Hepatocyte (in vitro differentiated cells): ENCODE results near the gene PSME1. TPM values are rescaled to one million over a fixed set of nuclear protein-coding genes. Genes with fewer than 3 reads are reported as not detected.

ENCODE experiments used
- DNase-seq: peaks from one replicate; pipeline ENCODE4 v3.0.0-alpha.2; 2016; ENCODE audit warnings: low spot score
- H2AFZ ChIP-seq: fragments of 200-600 bp; sonication (generic); 2 replicates; pipeline ENCODE4 v1.6.0; 2016; ENCODE audit warnings: antibody characterized with exemption, mild to moderate bottlenecking
- H3K27ac ChIP-seq: fragments of 200-600 bp; sonication (generic); 2 replicates; pipeline ENCODE4 v1.5.1; 2016; ENCODE audit warnings: mild to moderate bottlenecking
- H3K27me3 ChIP-seq: fragments of 200-600 bp; sonication (generic); 2 replicates; pipeline ENCODE4 v1.6.1; 2016
- H3K36me3 ChIP-seq: fragments of 200-600 bp; sonication (generic); replicated peaks from 2 replicates; pipeline ENCODE4 v1.5.1; 2016; ENCODE audit warnings: low read depth; ENCODE audit not compliant: insufficient read depth
- H3K4me1 ChIP-seq: fragments of 200-600 bp; sonication (generic); 2 replicates; pipeline ENCODE4 v1.5.1; 2016; ENCODE audit warnings: mild to moderate bottlenecking, moderate library complexity; ENCODE audit not compliant: insufficient read depth
- H3K4me2 ChIP-seq: fragments of 200-600 bp; sonication (generic); 2 replicates; pipeline ENCODE4 v1.6.0; 2016
- H3K4me3 ChIP-seq: fragments of 200-600 bp; sonication (generic); 2 replicates; pipeline ENCODE4 v1.5.1; 2016; ENCODE audit warnings: mild to moderate bottlenecking
- H3K79me2 ChIP-seq: fragments of 200-600 bp; sonication (generic); 2 replicates; pipeline ENCODE4 v1.6.0; 2017; ENCODE audit warnings: mild to moderate bottlenecking
- H3K9me2 ChIP-seq: fragments of 200-600 bp; sonication (generic); replicated peaks from 2 replicates; pipeline ENCODE4 v1.6.0; 2017; ENCODE audit warnings: mild to moderate bottlenecking; ENCODE audit not compliant: insufficient read depth
- H3K9me3 ChIP-seq: fragments of 200-600 bp; sonication (generic); 2 replicates; pipeline ENCODE4 v1.5.1; 2016; ENCODE audit warnings: low read depth, mild to moderate bottlenecking
- H4K20me1 ChIP-seq: fragments of 200-600 bp; sonication (generic); 2 replicates; pipeline ENCODE4 v1.6.0; 2016; ENCODE audit warnings: mild to moderate bottlenecking; ENCODE audit not compliant: insufficient read depth, poor library complexity, severe bottlenecking
- EZH2 ChIP-seq: fragments of 200-600 bp; sonication (generic); IDR thresholded peaks from 2 replicates; pipeline ENCODE4 v1.6.1; 2016; ENCODE audit warnings: antibody characterized with exemption, mild to moderate bottlenecking, borderline replicate concordance
- EZH2phosphoT487 ChIP-seq: fragments of 200-600 bp; sonication (generic); IDR thresholded peaks from one replicate; pipeline ENCODE4 v1.6.1; 2018; ENCODE audit warnings: antibody characterized with exemption, mild to moderate bottlenecking, low read depth, moderate library complexity; ENCODE audit not compliant: unreplicated experiment, severe bottlenecking
- WGBS: methylation state at CpG from one replicate; pipeline ENCODE4 v1.1.6; 2016; ENCODE audit warnings: low lambda C conversion rate; ENCODE audit errors: missing lambda C conversion rate; 5-methylcytosine and 5-hydroxymethylcytosine counted together
- polyA plus RNA-seq: library from polyadenylated mRNA; unstranded; fragments of >200 nt; fragmentation: Nextera tagmentation; extraction: Ambion mirVana; gene quantifications from 2 replicates; pipeline ENCODE4 v1.2.1, GENCODE V29; 2016
- total RNA-seq: library from RNA; depleted of rRNA; stranded (reverse); fragments of >200 nt; gene quantifications from 2 replicates; pipeline ENCODE4 v1.2.3, GENCODE V29; 2014
- TF ChIP-seq, protein P1 (sequence below): fragments of 200-600 bp; sonication (generic); IDR thresholded peaks from 2 replicates; pipeline ENCODE4 v1.5.1; 2016; ENCODE audit warnings: antibody characterized with exemption, mild to moderate bottlenecking; ENCODE audit not compliant: poor library complexity

PSME1 gene
- total and polyA plus RNA-seq, 2 experiments from 2014 or later: 123 to 238 TPM

DNA sequence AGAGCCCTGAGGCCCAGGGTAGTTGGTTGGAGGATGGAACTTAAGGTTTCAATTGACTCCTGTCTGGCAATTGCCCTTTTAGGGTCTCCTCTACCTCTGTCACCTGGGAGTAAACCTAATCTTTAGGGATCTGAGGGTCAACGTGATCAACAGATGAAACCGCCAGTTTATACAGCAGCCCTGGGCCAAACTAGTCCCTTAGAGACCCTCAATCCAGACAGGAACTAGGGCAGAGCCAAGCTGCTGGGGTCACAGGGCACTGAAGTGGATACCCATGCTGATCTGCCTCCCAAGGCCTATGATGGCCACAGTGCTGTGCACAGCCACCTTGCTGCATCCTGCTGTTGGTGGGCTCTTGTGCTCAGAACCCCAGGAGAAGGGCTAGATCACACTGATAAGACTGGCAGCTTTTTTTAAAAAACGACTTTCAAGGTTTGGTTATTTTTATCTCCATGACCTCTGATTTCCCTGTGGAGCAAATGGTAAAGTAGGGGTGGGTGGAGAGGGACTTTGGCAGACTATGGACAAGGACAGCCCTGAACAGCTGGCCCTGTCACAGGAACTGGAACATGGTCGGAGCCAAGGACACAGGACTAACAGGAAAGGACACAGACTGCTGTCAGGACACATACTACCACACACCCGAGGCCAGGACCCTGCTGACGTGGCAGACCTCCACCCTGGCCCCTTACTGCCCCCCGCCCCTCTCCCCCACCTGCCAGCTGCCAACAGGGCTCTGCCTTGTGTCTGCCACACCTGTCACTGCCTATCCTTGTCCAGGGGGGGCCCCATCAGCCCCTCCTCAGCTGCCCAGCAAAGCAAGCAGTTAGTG is 5.1 kb upstream of the PSME1 start:
- Histone ChIP-seq H3K4me1 (no peaks in the 10 kb centered on the region), H3K36me3 (no peaks in the 10 kb centered on the region), H3K4me2 (no peak overlapping the region), H3K9me2 (no peaks in the 10 kb centered on the region), H3K27ac (no peak overlapping the region), H3K79me2 (no peaks in the 10 kb centered on the region), H3K4me3 (no peak overlapping the region), H2AFZ (no peak overlapping the region), H3K27me3 (no peaks in the 10 kb centered on the region), H3K9me3 (no peaks in the 10 kb centered on the region), H4K20me1 (no peaks in the 10 kb centered on the region)
- WGBS: 64% methylated on average over 7 of the region's 7 CpGs
- no peak for DNase-seq
- no peak for TF ChIP-seq EZH2
- TF ChIP-seq, protein P1, sequence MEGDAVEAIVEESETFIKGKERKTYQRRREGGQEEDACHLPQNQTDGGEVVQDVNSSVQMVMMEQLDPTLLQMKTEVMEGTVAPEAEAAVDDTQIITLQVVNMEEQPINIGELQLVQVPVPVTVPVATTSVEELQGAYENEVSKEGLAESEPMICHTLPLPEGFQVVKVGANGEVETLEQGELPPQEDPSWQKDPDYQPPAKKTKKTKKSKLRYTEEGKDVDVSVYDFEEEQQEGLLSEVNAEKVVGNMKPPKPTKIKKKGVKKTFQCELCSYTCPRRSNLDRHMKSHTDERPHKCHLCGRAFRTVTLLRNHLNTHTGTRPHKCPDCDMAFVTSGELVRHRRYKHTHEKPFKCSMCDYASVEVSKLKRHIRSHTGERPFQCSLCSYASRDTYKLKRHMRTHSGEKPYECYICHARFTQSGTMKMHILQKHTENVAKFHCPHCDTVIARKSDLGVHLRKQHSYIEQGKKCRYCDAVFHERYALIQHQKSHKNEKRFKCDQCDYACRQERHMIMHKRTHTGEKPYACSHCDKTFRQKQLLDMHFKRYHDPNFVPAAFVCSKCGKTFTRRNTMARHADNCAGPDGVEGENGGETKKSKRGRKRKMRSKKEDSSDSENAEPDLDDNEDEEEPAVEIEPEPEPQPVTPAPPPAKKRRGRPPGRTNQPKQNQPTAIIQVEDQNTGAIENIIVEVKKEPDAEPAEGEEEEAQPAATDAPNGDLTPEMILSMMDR: no peak
- TF ChIP-seq EZH2phosphoT487: no peak

DNA sequence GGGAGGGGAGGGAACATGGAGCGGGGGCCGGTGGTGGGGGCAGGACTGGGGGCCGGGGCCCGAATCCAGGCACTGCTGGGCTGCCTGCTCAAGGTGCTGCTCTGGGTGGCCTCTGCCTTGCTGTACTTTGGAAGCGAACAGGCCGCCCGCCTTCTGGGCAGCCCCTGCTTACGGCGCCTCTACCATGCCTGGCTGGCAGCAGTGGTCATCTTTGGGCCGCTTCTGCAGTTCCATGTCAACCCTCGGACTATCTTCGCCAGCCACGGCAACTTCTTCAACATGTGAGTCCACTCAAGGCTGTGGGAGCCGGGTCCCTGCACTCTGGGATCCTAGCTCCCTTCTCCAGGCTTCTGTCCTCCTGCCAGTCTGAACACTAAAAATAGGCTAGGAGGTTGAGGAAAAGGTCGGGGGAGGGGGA is 4.4 kb upstream of the PSME1 start:
- Histone ChIP-seq H3K4me3 (no peak overlapping the region), H3K79me2 (peaks cover 5% of the 10 kb centered on the region), H3K4me2 (no peak overlapping the region), H4K20me1 (no peaks in the 10 kb centered on the region), H3K36me3 (no peaks in the 10 kb centered on the region), H3K27me3 (no peaks in the 10 kb centered on the region), H2AFZ (no peak overlapping the region), H3K9me2 (no peaks in the 10 kb centered on the region), H3K4me1 (peaks cover under 1% of the 10 kb centered on the region), H3K27ac (no peak overlapping the region), H3K9me3 (no peaks in the 10 kb centered on the region)
- TF ChIP-seq, protein P1: no peak
- no peak for TF ChIP-seq EZH2
- TF ChIP-seq EZH2phosphoT487: no peak
- DNase-seq: no peak
- 89% methylated on average over 9 of the region's 15 CpGs for WGBS

DNA sequence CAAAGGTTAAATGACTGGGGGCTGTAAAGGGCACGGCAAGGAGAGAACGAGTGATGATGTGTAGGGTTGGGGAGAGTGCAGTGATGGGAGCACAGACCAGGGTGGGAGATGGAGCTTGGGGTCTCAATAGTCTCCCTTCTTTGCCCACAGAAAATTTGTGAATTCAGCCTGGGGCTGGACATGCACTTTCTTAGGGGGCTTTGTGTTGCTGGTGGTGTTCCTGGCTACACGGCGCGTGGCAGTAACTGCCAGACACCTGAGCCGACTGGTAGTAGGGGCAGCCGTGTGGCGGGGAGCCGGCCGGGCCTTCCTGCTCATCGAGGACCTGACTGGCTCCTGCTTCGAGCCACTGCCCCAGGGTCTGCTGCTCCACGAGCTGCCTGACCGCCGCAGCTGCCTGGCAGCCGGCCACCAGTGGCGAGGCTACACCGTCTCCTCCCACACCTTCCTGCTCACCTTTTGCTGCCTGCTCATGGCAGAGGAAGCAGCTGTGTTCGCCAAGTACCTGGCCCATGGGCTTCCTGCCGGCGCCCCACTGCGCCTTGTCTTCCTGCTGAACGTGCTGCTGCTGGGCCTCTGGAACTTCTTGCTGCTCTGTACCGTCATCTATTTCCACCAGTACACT is 3.8 kb upstream of the PSME1 start:
- no peaks in the 10 kb centered on the region for H3K9me2 ChIP-seq
- H3K79me2 ChIP-seq: peaks cover 12% of the 10 kb centered on the region
- 88% methylated on average over 20 of the region's 24 CpGs for WGBS
- no peak for DNase-seq
- H3K27ac ChIP-seq: no peak overlapping the region
- no peaks in the 10 kb centered on the region for H3K27me3 ChIP-seq
- H3K4me1 ChIP-seq: peaks cover 6% of the 10 kb centered on the region
- H4K20me1 ChIP-seq: no peaks in the 10 kb centered on the region
- no peak overlapping the region for H2AFZ ChIP-seq
- H3K4me3 ChIP-seq: no peak overlapping the region
- H3K9me3 ChIP-seq: no peaks in the 10 kb centered on the region
- H3K4me2 ChIP-seq: no peak overlapping the region
- H3K36me3 ChIP-seq: no peaks in the 10 kb centered on the region
- TF ChIP-seq EZH2phosphoT487: no peak
- TF ChIP-seq, protein P1: no peak
- TF ChIP-seq EZH2: no peak
